Mesendoderm (in vitro differentiated cells): ENCODE measurements around the gene SIM2.

Source experiments
- DNase-seq: peaks from one replicate; pipeline ENCODE4 v3.0.0; 2013
- H2AK5ac ChIP-seq: 2 replicates; pipeline ENCODE4 v1.6.1; 2013; ENCODE audit warnings: low read length, inconsistent platforms
- H2BK120ac ChIP-seq: 2 replicates; pipeline ENCODE4 v1.6.1; 2013; ENCODE audit warnings: low read depth, mild to moderate bottlenecking, low read length, moderate library complexity, mixed read lengths
- H2BK15ac ChIP-seq: replicated peaks from 2 replicates; pipeline ENCODE4 v1.6.1; 2013; ENCODE audit warnings: low read depth, mild to moderate bottlenecking, moderate library complexity
- H2BK5ac ChIP-seq: 2 replicates; pipeline ENCODE4 v1.6.1; 2013; ENCODE audit warnings: low read length, inconsistent platforms
- H3K18ac ChIP-seq: 2 replicates; pipeline ENCODE4 v1.6.1; 2013; ENCODE audit warnings: mild to moderate bottlenecking, low read length, mixed read lengths
- H3K23ac ChIP-seq: one replicate; pipeline ENCODE4 v1.6.1; 2013; ENCODE audit warnings: low read length
- H3K27ac ChIP-seq: 2 replicates; pipeline ENCODE4 v1.5.1; 2013; ENCODE audit warnings: low read depth, mild to moderate bottlenecking, inconsistent platforms, low read length, moderate library complexity
- H3K27me3 ChIP-seq: 2 replicates; pipeline ENCODE4 v1.6.1; 2013; ENCODE audit warnings: low read length, control low read depth, mild to moderate bottlenecking, inconsistent platforms; ENCODE audit not compliant: insufficient read depth, poor library complexity
- H3K36me3 ChIP-seq: 2 replicates; pipeline ENCODE4 v1.6.1; 2013; ENCODE audit warnings: low read length, inconsistent platforms; ENCODE audit not compliant: control insufficient read depth, insufficient read depth
- H3K4ac ChIP-seq: one replicate; pipeline ENCODE4 v1.6.1; 2013; ENCODE audit warnings: low read depth, mild to moderate bottlenecking, low read length, moderate library complexity
- H3K4me1 ChIP-seq: 2 replicates; pipeline ENCODE4 v1.6.1; 2013; ENCODE audit warnings: low read depth, low read length, inconsistent platforms; ENCODE audit not compliant: control insufficient read depth
- H3K4me2 ChIP-seq: 2 replicates; pipeline ENCODE4 v1.6.1; 2013; ENCODE audit warnings: low read length
- H3K4me3 ChIP-seq: 2 replicates; pipeline ENCODE4 v1.5.1; 2013; ENCODE audit warnings: mild to moderate bottlenecking, low read length
- H3K56ac ChIP-seq: one replicate; pipeline ENCODE4 v1.6.1; 2013; ENCODE audit warnings: low read length
- H3K79me1 ChIP-seq: 2 replicates; pipeline ENCODE4 v1.6.1; 2013; ENCODE audit warnings: low read length, inconsistent platforms
- H3K79me2 ChIP-seq: 2 replicates; pipeline ENCODE4 v1.6.1; 2013; ENCODE audit warnings: mild to moderate bottlenecking, low read length; ENCODE audit not compliant: control insufficient read depth, insufficient read depth
- H3K9ac ChIP-seq: 2 replicates; pipeline ENCODE4 v1.6.1; 2013; ENCODE audit warnings: low read length, inconsistent platforms
- H4K5ac ChIP-seq: one replicate; pipeline ENCODE4 v1.6.1; 2013; ENCODE audit warnings: low read length
- H4K8ac ChIP-seq: one replicate; pipeline ENCODE4 v1.6.1; 2013; ENCODE audit warnings: low read depth, mild to moderate bottlenecking, control low read depth, low read length, moderate library complexity
- WGBS: extraction: QIAGEN DNeasy Blood & Tissue Kit; methylation state at CpG from one replicate; pipeline ENCODE4 v1.1.7; 2013; ENCODE audit warnings: low lambda C conversion rate, missing lambda C conversion rate; ENCODE audit not compliant: insufficient coverage; ENCODE audit errors: extremely low coverage; 5-methylcytosine and 5-hydroxymethylcytosine counted together

SIM2 gene

DNA sequence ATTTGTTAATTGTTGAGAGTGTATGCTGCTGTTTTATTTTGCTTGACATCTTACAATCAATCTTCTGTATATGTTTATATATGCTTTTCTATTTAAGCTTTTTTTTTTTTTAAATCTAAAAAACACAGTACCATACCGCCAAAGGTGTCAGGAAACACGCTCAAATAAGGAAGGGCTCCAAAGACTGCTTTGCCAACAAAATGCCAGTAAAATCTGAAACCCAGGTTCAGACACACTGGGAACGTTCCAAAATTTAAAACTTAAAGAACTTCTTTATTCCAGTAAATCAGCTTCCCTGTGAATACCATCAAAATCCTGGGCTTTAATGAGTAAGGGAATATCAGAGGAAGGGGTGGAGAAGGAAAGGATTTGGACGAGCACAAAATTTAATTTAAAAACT is 87.3 kb downstream of the SIM2 start:
- no peak overlapping the region for H3K23ac ChIP-seq
- WGBS = no CpG with 5 or more reads among the region's 4 CpGs
- no peak overlapping the region for H2BK5ac ChIP-seq
- no peak overlapping the region for H3K4me2 ChIP-seq
- no peak overlapping the region for H2AK5ac ChIP-seq
- no peak overlapping the region for H3K4me3 ChIP-seq
- no peaks in the 10 kb centered on the region for H3K36me3 ChIP-seq
- no peak overlapping the region for H3K56ac ChIP-seq
- H3K18ac ChIP-seq = no peak overlapping the region
- H3K4me1 ChIP-seq = no peaks in the 10 kb centered on the region
- no peak overlapping the region for H2BK15ac ChIP-seq
- H3K79me2 ChIP-seq = no peaks in the 10 kb centered on the region
- H3K9ac ChIP-seq = no peak overlapping the region
- H4K5ac ChIP-seq = no peak overlapping the region
- no peak overlapping the region for H3K27ac ChIP-seq
- no peaks in the 10 kb centered on the region for H3K79me1 ChIP-seq
- no peak overlapping the region for H3K4ac ChIP-seq
- no peak overlapping the region for H4K8ac ChIP-seq
- no peak overlapping the region for H2BK120ac ChIP-seq
- no peaks in the 10 kb centered on the region for H3K27me3 ChIP-seq
- no peak for DNase-seq

- H2BK5ac ChIP-seq = no peak overlapping the region
- H3K79me2 ChIP-seq = no peaks in the 10 kb centered on the region
- H3K4ac ChIP-seq = no peak overlapping the region
- H3K23ac ChIP-seq = no peak overlapping the region
- H2BK120ac ChIP-seq = no peak overlapping the region
- no peak overlapping the region for H3K27ac ChIP-seq
- H4K5ac ChIP-seq = no peak overlapping the region
- DNase-seq = no peak
- H3K18ac ChIP-seq = no peak overlapping the region
- no peak overlapping the region for H4K8ac ChIP-seq
- H2BK15ac ChIP-seq = no peak overlapping the region
- H3K4me2 ChIP-seq = no peak overlapping the region
- H3K4me3 ChIP-seq = no peak overlapping the region
- no CpG with 5 or more reads among the region's 12 CpGs for WGBS
- H2AK5ac ChIP-seq = no peak overlapping the region
- H3K36me3 ChIP-seq = no peaks in the 10 kb centered on the region
- H3K9ac ChIP-seq = no peak overlapping the region
- H3K27me3 ChIP-seq = no peaks in the 10 kb centered on the region
- H3K4me1 ChIP-seq = no peaks in the 10 kb centered on the region
- H3K79me1 ChIP-seq = no peaks in the 10 kb centered on the region
- H3K56ac ChIP-seq = no peak overlapping the region
Measured at GRCh38 chr21:36788120-36788638, 89.3 kb downstream of the SIM2 start.

DNA sequence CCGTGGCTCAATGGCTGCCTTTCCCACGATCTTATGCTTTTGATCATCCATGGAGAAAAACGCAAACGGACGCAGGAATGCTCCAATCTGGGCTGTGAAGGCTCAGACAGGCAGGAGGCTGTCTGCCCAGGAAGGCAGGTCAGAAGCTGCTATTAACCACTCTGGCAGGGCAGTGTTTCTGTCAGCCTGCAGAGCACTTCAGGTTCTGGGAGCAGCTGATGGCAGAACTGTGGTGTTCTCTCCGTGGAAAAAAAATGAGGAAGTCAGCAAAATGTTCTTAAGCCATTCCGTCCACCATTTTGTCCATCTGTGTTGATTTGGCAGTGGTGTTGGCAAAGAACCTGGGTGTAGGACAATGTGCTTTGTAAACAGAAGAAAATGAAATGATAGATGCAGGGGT is 91.7 kb downstream of the SIM2 start:
- H3K9ac ChIP-seq = no peak overlapping the region
- no CpG with 5 or more reads among the region's 7 CpGs for WGBS
- no peaks in the 10 kb centered on the region for H3K36me3 ChIP-seq
- no peak overlapping the region for H3K4ac ChIP-seq
- no peak overlapping the region for H3K56ac ChIP-seq
- H2BK5ac ChIP-seq = no peak overlapping the region
- H3K4me2 ChIP-seq = no peak overlapping the region
- no peak overlapping the region for H3K4me3 ChIP-seq
- H3K18ac ChIP-seq = no peak overlapping the region
- no peak overlapping the region for H2BK120ac ChIP-seq
- H3K27ac ChIP-seq = no peak overlapping the region
- H3K27me3 ChIP-seq = no peaks in the 10 kb centered on the region
- H4K8ac ChIP-seq = no peak overlapping the region
- H3K79me2 ChIP-seq = no peaks in the 10 kb centered on the region
- no peaks in the 10 kb centered on the region for H3K79me1 ChIP-seq
- no peak overlapping the region for H2BK15ac ChIP-seq
- no peak overlapping the region for H3K23ac ChIP-seq
- H2AK5ac ChIP-seq = no peak overlapping the region
- H3K4me1 ChIP-seq = no peaks in the 10 kb centered on the region
- H4K5ac ChIP-seq = no peak overlapping the region
- DNase-seq = no peak

GRCh38 chr21:36791180-36791579 is 92.3 kb downstream of the SIM2 start:
- Histone ChIP-seq H2BK5ac (no peak overlapping the region), H3K18ac (no peak overlapping the region), H3K9ac (no peak overlapping the region), H3K4me3 (no peak overlapping the region), H2BK15ac (no peak overlapping the region), H2BK120ac (no peak overlapping the region), H3K4me2 (no peak overlapping the region), H3K23ac (no peak overlapping the region), H3K27ac (no peak overlapping the region), H3K4me1 (no peaks in the 10 kb centered on the region), H3K4ac (no peak overlapping the region), H3K27me3 (no peaks in the 10 kb centered on the region), H3K79me2 (no peaks in the 10 kb centered on the region), H4K8ac (no peak overlapping the region), H3K79me1 (no peaks in the 10 kb centered on the region), H3K56ac (no peak overlapping the region), H2AK5ac (no peak overlapping the region), H4K5ac (no peak overlapping the region), H3K36me3 (no peaks in the 10 kb centered on the region)
- WGBS = no CpG with 5 or more reads among the region's 10 CpGs
- DNase-seq = no peak

DNA sequence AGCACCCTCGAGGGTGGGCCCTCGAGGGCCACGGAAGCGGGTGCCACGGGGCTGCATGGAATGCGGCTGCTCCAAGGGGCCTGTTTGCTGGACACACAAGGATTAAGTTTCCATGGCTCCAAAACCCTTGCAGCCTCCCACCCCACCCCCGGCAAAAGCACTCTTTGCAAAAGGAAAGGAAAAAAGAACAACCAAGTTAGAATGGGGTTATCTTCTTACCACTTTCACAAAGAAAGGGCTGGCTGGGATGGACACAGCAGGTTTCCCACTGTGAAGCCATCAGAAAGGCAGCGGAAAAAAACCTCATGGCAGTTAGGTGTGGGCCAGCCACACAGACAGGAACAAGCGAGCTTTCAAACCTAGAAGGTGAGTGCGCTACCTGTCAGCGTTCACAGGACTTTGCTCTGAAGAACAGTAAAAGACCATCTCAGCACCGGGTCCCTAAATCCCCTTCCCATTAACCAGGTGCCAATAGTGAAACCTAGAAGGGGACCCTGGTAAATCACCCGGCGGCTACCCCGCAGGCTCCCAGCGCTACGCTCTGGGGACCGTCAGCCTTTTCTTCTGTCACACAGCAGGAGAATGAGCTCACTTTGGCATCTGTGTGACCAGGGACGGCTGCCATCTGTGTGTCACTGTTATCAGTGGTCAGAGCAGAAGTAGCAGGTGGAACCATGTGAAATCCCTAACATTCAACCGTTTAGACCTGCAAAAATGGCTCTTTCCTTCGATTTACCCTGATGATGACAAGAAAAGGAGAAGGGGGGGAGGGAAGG is 93.0 kb downstream of the SIM2 start:
- Histone ChIP-seq H3K79me1 (no peaks in the 10 kb centered on the region), H3K79me2 (no peaks in the 10 kb centered on the region), H4K8ac (no peak overlapping the region), H2BK120ac (no peak overlapping the region), H3K9ac (no peak overlapping the region), H3K18ac (no peak overlapping the region), H2BK15ac (no peak overlapping the region), H3K4ac (no peak overlapping the region), H3K4me1 (no peaks in the 10 kb centered on the region), H4K5ac (no peak overlapping the region), H3K36me3 (no peaks in the 10 kb centered on the region), H3K56ac (no peak overlapping the region), H2BK5ac (no peak overlapping the region), H2AK5ac (no peak overlapping the region), H3K27ac (no peak overlapping the region), H3K4me2 (no peak overlapping the region), H3K4me3 (no peak overlapping the region), H3K23ac (no peak overlapping the region), H3K27me3 (no peaks in the 10 kb centered on the region)
- DNase-seq = peak; percentile 17
- no CpG with 5 or more reads among the region's 21 CpGs for WGBS

DNA sequence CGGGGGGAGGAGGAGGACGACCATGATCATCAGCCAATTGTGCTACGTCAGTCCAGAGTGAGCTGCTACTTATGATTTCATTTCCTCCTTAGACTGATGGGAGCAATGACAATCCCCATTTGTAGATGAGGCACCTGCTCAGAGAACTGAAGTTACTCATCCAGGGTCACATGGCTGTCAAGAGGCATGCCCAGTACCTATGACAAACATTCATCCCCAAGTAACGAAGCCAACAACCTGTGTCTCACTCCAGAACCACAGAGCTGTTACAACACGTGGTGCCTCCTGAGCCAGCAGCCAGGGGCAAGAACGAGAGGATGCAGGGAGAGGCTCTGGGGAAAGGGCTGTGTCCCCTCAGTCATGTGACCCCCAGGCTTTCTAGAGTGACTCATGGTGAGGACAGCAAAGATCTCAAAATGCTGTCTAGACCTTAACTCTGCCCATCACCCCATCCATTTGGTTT is 93.6 kb downstream of the SIM2 start:
- WGBS = no CpG with 5 or more reads among the region's 6 CpGs
- Histone ChIP-seq H3K9ac (no peak overlapping the region), H4K8ac (no peak overlapping the region), H4K5ac (no peak overlapping the region), H3K56ac (no peak overlapping the region), H3K4me3 (no peak overlapping the region), H2BK15ac (no peak overlapping the region), H3K27me3 (no peaks in the 10 kb centered on the region), H3K4me1 (no peaks in the 10 kb centered on the region), H3K18ac (no peak overlapping the region), H3K36me3 (no peaks in the 10 kb centered on the region), H3K27ac (no peak overlapping the region), H3K23ac (no peak overlapping the region), H3K79me2 (no peaks in the 10 kb centered on the region), H3K4me2 (no peak overlapping the region), H2BK120ac (no peak overlapping the region), H2BK5ac (no peak overlapping the region), H3K79me1 (no peaks in the 10 kb centered on the region), H2AK5ac (no peak overlapping the region), H3K4ac (no peak overlapping the region)
- DNase-seq = peak; percentile 12
